ENCODE results near the gene MAL.
"Not testable (repeated sequence)": the region's sequence is repeated elsewhere in the genome, so short reads cannot be mapped to it uniquely, and the experiment has no call there.

Gene MAL

DNA sequence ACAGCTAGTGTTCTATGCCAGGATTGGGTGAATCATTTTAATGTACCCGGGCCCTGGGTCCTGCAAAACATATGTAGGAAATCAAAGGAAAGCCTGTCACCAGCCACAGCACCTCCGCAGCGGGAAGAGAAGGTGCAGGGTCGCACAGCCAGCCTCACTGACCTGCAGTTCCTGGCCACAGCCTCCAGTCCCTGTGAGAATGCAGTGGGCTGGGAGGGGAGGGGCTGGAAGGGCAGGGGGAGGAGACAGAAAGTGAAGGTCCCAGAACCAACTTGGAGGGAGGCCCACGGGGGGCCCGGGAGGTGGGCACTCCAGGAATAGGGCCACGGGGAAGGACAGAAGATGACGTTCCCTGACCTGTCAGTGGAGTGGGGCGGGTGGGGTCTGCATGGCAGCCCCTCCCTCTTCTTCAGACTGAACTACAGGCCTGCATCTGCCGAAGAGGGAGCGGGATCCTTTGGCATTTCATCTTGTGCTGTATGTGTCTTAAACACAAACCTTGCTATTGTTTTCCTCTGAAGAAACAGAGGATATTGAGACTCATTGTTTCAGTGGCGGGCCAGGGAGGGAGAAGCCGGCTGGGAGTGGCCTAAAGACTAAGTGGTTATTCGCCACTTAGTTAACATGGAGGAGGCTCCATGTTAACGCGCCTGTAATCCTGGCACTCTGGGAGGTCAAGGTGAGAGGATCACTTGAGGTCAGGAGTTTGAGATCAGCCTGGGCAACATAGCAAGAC is 7.5 kb downstream of the MAL start:
- DNase-seq (ENCODE audit: low spot score) = no peak

GRCh38 chr2:95034221-95034620 is 8.7 kb downstream of the MAL start:
- no peak for DNase-seq (ENCODE audit: low spot score)

- no peak for DNase-seq (ENCODE audit: low spot score)
These were observed 9.3 kb downstream of the MAL start for GRCh38 chr2:95034818-95035217.

GRCh38 chr2:95036596-95037383 is 11.3 kb downstream of the MAL start:
- DNase-seq (ENCODE audit: low spot score) = no peak

DNA sequence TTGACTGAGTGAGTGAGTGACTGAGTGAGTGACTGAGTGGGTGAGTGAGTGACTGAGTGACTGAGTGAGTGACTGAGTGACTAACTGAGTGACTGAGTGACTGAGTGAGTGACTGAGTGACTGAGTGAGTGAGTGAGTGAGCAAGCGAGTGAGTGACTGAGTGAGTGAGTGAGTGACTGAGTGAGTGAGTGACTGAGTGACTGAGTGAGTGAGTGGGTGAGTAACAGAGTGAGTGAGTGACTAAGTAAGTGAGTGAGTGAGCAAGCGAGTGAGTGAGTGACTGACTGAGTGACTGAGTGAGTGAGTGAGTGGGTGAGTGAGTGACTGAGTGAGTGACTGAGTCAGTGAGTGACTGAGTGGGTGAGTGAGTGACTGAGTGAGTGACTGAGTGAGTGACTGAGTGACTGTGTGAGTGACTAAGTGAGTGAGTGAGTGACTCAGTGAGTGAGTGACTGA is 11.9 kb downstream of the MAL start:
- DNase-seq (ENCODE audit: low spot score) = no peak

DNA sequence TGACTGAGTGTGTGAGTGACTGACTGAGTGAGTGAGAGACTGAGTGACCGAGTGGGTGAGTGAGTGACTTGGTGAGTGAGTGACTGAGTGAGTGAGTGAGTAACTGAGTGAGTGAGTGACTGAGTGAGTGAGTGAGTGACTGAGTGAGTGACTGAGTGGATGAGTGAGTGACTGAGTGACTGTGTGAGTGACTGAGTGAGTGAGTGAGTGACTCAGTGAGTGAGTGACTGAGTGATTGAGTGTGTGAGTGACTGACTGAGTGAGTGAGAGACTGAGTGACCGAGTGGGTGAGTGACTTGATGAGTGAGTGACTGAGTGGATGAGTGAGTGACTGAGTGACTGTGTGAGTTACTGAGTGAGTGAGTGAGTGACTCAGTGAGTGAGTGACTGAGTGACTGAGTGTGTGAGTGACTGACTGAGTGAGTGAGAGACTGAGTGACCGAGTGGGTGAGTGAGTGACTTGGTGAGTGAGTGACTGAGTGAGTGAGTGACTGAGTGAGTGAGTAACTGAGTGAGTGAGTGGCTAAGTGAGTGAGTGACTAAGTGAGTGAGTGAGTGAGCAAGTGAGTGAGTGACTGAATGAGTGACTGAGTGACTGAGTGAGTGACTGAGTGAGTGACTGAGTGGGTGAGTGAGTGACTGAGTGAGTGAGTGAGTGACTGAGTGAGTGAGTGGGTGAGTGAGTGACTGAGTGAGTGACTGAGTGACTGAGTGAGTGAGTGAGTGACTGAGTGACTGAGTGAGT is 12.5 kb downstream of the MAL start:
- DNase-seq (ENCODE audit: low spot score) = not testable (repeated sequence)

DNA sequence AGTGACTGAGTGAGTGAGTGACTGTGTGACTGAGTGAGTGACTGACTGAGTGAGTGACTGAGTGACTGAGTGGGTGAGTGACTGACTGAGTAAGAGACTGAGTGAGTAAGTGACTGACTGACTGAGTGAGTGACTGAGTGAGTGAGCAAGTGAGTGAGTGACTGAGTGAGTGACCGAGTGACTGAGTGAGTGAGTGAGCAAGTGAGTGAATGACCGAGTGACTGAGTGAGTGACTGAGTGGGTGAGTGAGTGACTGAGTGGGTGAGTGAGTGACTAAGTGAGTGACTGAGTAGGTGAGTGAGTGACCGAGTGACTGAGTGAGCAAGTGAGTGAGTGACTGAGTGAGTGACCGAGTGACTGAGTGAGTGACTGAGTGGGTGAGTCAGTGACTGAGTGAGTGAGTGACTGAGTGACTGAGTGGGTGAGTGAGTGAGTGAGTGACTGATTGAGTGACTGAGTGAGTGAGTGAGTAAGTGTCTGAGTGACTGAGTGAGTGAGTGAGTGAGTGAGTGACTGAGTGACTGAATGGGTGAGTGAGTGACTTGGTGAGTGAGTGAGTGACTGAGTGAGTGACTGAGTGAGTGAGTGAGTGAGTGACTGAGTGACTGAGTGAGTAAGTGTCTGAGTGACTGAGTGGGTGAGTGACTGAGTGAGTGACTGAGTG is 13.3 kb downstream of the MAL start:
- no peak for DNase-seq (ENCODE audit: low spot score)

GRCh38 chr2:95039363-95039762 is 13.9 kb downstream of the MAL start:
- DNase-seq (ENCODE audit: low spot score) = no peak

GRCh38 chr2:95039978-95040377 is 14.5 kb downstream of the MAL start:
- DNase-seq (ENCODE audit: low spot score) = no peak

DNA sequence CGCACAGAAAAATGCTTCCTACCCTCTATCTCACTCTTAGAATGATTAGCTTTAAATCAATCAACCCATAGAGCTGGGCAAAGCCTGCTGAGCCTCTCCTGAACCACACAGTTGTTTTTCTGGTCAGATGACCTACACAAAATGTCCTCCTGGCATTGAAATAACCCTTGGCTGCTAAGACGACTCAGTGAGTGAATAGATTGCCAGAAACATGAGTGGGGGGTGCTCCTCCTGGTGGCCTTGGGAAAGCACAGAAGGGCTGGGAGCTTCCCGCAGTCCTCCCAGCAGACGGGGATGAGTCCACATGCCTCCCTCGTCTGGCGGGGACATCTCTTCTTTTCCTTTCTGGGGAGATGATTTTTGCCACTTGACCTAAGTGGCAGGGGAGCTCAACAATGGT is 14.9 kb downstream of the MAL start:
- no peak for DNase-seq (ENCODE audit: low spot score)

GRCh38 chr2:95041060-95041823 is 15.7 kb downstream of the MAL start:
- no peak for DNase-seq (ENCODE audit: low spot score)

DNA sequence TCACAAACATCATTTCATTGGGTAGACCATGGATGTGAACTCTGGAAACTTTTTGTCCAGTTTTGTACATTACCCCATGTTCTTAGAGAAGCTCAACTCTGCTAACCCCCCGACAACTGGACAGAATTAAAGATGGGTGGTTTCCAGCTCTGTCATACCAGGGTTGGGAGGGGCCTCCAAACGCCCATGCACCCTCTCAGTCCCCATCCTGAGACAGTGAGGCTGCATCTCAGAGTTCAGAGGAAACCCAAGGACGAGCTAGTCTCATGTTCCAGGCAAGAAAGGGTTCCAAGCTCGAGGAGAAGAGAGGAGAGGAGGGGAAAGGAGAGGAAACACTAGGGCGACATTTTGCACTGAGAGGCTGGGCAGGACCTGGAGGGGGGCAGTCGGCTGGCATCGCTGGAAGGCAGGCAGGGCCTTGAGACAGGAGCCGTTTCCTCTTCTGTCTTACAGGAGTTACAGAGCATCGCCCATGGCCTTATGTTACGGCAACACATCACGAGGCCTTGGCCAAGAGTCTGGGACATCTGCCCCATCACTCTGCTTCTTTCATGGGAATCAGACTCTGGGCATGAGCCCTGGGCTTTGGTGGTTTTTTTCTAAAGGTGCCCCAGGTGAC is 16.4 kb downstream of the MAL start:
- no peak for DNase-seq (ENCODE audit: low spot score)

GRCh38 chr2:95042472-95043271 is 17.2 kb downstream of the MAL start:
- no peak for DNase-seq (ENCODE audit: low spot score)

DNA sequence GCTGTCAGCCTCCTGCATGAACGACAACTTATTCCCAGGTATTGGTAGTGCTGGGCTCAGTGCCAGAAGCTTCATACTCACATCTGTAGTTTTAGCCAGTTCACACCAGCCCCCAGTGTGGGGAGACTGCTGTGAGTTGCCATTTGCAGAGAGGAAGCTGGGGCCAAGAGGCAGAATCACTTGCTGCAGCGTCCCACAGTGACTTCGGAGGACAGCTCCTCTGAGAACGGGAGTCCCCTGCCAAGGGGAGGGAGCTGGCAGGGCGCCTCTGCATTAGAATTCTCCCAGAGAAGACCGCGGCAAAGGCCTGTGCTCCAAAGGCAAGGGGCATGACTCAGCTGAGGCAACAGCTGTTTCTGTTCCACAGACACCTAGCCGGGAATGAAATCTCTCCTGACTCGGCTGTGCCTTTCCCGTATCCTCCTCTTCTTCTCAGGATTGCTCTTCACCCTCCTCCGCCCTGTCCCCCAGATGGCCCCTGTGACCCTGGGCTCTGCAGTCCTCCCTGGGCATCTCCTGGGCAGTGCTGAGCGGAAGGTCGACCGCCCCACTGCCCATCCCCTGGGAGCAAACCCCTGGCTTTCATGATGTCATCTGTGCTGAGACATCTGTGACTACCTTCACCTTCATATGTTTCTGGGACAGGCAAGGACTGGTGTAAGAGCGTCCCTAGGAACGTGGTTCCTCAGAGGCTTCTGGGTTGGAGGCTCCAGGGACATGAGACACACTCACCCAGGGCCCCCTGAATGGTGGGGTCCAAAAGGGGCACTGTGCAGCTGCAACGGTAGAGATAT is 18.0 kb downstream of the MAL start:
- DNase-seq (ENCODE audit: low spot score) = no peak

- DNase-seq (ENCODE audit: low spot score) = no peak
These were observed 19.1 kb downstream of the MAL start for GRCh38 chr2:95044601-95045000.

DNA sequence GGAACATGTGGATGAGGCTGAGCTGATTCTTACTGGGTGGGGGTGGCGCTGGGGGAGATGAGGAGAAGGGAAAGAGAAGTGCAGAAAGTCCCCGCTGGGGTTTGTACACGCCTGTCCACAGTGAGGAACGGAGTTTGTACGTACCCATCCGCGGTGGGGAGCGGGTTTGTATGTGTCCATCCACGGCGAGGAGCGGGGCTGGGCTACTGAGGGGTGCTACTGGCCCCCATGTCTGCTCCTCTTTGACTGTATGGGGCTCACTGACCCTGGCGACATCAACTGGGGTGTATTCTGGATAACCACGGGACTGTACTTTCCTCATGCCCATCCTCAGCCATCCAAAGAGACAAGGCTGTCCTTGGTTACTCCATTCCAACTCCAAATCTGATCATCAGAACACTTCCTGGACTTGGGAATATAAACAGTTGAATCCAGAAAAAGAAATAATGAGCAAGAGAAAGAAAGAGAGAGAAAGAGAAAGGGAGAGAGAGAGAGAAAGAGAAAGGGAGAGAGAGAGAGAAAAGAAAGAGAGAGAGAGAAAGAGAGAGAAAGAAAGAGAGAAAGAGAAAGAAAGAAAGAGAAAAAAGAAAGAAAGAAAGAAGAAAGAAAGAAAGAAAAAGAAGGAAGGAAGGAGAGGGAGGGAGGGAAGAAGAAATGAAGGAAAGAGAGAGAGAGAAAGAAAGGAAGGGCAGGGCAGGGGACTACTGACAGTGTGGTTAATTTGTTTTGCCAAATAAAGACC is 21.0 kb downstream of the MAL start:
- DNase-seq (ENCODE audit: low spot score) = no peak

DNA sequence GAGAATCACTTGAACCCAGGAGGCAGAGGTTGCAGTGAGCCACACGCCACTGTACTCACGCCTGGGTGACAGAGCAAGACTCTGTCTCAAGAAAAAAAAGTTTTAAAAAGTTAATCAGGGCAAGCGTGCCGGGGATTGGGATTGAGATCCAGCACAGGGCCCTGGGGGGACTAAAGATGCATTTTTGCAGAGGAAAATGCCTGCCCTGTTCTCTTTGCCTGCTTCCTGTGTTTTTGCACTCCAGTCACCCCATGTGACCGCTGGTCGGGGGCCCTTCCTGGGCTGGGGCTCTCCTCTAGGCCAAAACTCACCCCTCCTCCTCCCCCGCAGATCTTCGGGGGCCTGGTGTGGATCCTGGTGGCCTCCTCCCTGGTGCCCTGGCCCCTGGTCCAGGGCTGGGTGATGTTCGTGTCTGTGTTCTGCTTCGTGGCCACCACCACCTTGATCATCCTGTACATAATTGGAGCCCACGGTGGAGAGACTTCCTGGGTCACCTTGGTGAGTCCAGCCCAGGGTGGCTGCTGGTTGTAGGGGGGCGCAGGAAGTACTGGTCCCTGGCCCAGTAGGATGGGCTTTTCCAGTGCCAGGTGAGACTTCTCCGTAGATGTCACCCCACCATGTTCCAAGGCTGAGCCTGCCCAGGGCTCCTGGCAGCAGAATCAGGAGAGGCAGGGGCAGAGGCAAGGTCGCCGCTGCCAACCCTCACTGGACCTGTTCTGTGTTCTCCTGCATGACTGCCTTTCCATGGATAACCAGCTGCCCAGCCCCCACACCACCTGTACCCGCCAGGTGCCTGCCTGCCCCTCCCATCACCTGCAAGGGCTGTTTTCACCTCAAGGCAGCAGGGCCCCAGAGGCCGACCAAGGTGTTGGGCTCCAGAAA is 22.4 kb downstream of the MAL start:
- no peak for DNase-seq (ENCODE audit: low spot score)
